ENCODE data around the gene ETS2.

DNA sequence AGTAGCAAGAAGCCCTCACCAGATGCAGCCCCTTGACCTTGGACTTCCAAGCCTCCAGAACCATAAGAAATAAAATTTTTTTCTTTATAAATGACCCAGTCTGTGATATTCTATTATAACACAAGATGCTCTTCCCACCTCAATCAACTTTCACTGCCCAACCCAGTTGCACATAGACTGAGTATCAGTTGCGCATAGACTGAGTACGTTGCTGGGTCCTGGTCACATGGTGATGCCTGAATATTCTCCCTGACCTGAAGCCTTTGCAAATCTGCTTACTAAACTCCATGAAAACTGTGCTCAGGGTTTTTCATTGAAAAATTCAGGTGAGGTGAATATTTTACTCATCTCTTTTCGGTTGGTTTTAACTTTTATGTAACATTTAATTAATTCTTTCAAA lies 59.2 kb downstream of the ETS2 start:
- no peak for TF ChIP-seq SPI1 (IDR thresholded peaks at IDR 0.05; ENCODE audit: borderline replicate concordance, low read depth)
- TF ChIP-seq POLR2AphosphoS5 (IDR thresholded peaks at IDR 0.05; ENCODE audit: low read depth) = no peak
